IMR-90 (cell line): ENCODE results near the gene ZFHX3. TPM values are rescaled to one million over a fixed set of nuclear protein-coding genes. Genes with fewer than 3 reads are reported as not detected.

Experiments
- ATAC-seq: fragments of 200-7000 bp; cut with Tn5 transposase; 2 replicates; pipeline ENCODE4 v1.9.1; 2020; ENCODE audit warnings: low read depth, mild to moderate bottlenecking, moderate library complexity
- BruUV-seq: library from RNA; stranded (reverse); fragments of 400-500 nt; replicated peaks from 2 replicates; lab custom pipeline; 2021; lab: Mats Ljungman, UMichigan
- CTCF ChIA-PET: fragments of 300-600 bp; formaldehyde crosslinking; extraction: SDS; loops from one replicate; lab custom pipeline; 2021; ENCODE audit warnings: antibody characterized with exemption; lab: Yijun Ruan, JAX
- POLR2A ChIA-PET: fragments of 300-600 bp; sonication (Branson Sonifier 250); formaldehyde crosslinking; loops from one replicate; lab custom pipeline; 2022; ENCODE audit warnings: antibody characterized with exemption; ENCODE audit not compliant: unreplicated experiment; lab: Charles Lee
- DNase-seq: peaks from one replicate; pipeline ENCODE4 v3.0.0; 2013
- H2AFZ ChIP-seq: replicated peaks from 2 replicates; pipeline ENCODE3; 2013; ENCODE audit warnings: low read length, mild to moderate bottlenecking; ENCODE audit not compliant: poor library complexity
- H2AK5ac ChIP-seq: 2 replicates; pipeline ENCODE4 v1.6.1; 2013; ENCODE audit warnings: low read depth, low read length, inconsistent platforms
- H2AK9ac ChIP-seq: replicated peaks from 2 replicates; pipeline ENCODE3; 2013; ENCODE audit warnings: mild to moderate bottlenecking, low read depth, low read length, moderate library complexity; ENCODE audit not compliant: poor library complexity
- H2BK120ac ChIP-seq: 2 replicates; pipeline ENCODE4 v1.6.1; 2013; ENCODE audit warnings: low read depth, low read length, inconsistent platforms
- H2BK15ac ChIP-seq: 3 replicates; pipeline ENCODE4 v1.6.1; 2013; ENCODE audit warnings: low read depth, low read length, inconsistent platforms
- H2BK20ac ChIP-seq: 2 replicates; pipeline ENCODE4 v1.6.1; 2013; ENCODE audit warnings: low read depth, mild to moderate bottlenecking, inconsistent platforms, low read length, moderate library complexity
- H2BK5ac ChIP-seq: 2 replicates; pipeline ENCODE4 v1.6.1; 2013; ENCODE audit warnings: mild to moderate bottlenecking, low read depth, low read length, inconsistent platforms; ENCODE audit not compliant: poor library complexity, severe bottlenecking
- H3K14ac ChIP-seq: replicated peaks from 2 replicates; pipeline ENCODE4 v1.6.1; 2013; ENCODE audit warnings: low read depth, low read length, inconsistent platforms
- H3K18ac ChIP-seq: 2 replicates; pipeline ENCODE4 v1.6.1; 2013; ENCODE audit warnings: low read depth, low read length, control low read depth
- H3K23ac ChIP-seq: 2 replicates; pipeline ENCODE4 v1.6.1; 2013; ENCODE audit warnings: low read depth, low read length, inconsistent platforms
- H3K27ac ChIP-seq: 2 replicates; pipeline ENCODE4 v1.5.1; 2013; ENCODE audit warnings: mild to moderate bottlenecking, control low read depth, low read length; ENCODE audit not compliant: insufficient read depth
- H3K27me3 ChIP-seq: 2 replicates; pipeline ENCODE4 v1.6.1; 2013; ENCODE audit warnings: low read length; ENCODE audit not compliant: control insufficient read depth, insufficient read depth
- H3K36me3 ChIP-seq: 2 replicates; pipeline ENCODE4 v1.6.1; 2013; ENCODE audit warnings: low read length, mixed read lengths; ENCODE audit not compliant: control insufficient read depth, insufficient read depth
- H3K4ac ChIP-seq: 2 replicates; pipeline ENCODE4 v1.6.1; 2013; ENCODE audit warnings: low read depth, low read length, inconsistent platforms
- H3K4me1 ChIP-seq: 2 replicates; pipeline ENCODE4 v1.6.1; 2013; ENCODE audit warnings: low read length, mixed read lengths; ENCODE audit not compliant: control insufficient read depth, insufficient read depth
- H3K4me2 ChIP-seq: 2 replicates; pipeline ENCODE4 v1.6.1; 2013; ENCODE audit warnings: low read depth, mild to moderate bottlenecking, control low read depth, low read length, moderate library complexity
- H3K4me3 ChIP-seq: 2 replicates; pipeline ENCODE4 v1.5.1; 2013; ENCODE audit warnings: low read depth, mild to moderate bottlenecking, control low read depth, low read length, moderate library complexity; ENCODE audit not compliant: insufficient read depth
- H3K56ac ChIP-seq: 2 replicates; pipeline ENCODE4 v1.6.1; 2013; ENCODE audit warnings: low read length, inconsistent platforms; ENCODE audit not compliant: insufficient read depth; ENCODE audit errors: extremely low read depth
- H3K79me1 ChIP-seq, 2 experiments: 2 replicates each; pipeline ENCODE4 v1.6.1; 2013; ENCODE audit warnings: low read length in 2 of 2, inconsistent platforms in 1 of 2, low read depth in 1 of 2
- H3K9ac ChIP-seq: 2 replicates; pipeline ENCODE4 v1.6.1; 2013; ENCODE audit warnings: low read depth, low read length, control low read depth
- H3K9me1 ChIP-seq: 2 replicates; pipeline ENCODE4 v1.6.1; 2013; ENCODE audit warnings: low read length, inconsistent platforms; ENCODE audit not compliant: insufficient read depth
- H3K9me3 ChIP-seq: 2 replicates; pipeline ENCODE4 v1.6.1; 2013; ENCODE audit warnings: low read length; ENCODE audit not compliant: control insufficient read depth, insufficient read depth
- H4K20me1 ChIP-seq: 2 replicates; pipeline ENCODE4 v1.6.1; 2013; ENCODE audit warnings: low read length, inconsistent platforms; ENCODE audit not compliant: insufficient read depth
- H4K5ac ChIP-seq: 2 replicates; pipeline ENCODE4 v1.6.1; 2013; ENCODE audit warnings: mild to moderate bottlenecking, low read depth, low read length, control low read depth
- H4K8ac ChIP-seq, 2 experiments: 2 replicates each; pipeline ENCODE4 v1.6.1; 2013; ENCODE audit warnings: low read depth in 2 of 2, low read length in 2 of 2, control low read depth in 1 of 2, inconsistent platforms in 1 of 2
- H4K91ac ChIP-seq: 2 replicates; pipeline ENCODE4 v1.6.1; 2013; ENCODE audit warnings: low read depth, low read length, inconsistent platforms; ENCODE audit not compliant: insufficient read depth
- CHD1 ChIP-seq: IDR thresholded peaks from 2 replicates; pipeline ENCODE4 v1.6.1; 2012; ENCODE audit warnings: low read depth, low read length, improper control_type of control experiment
- ELK1 ChIP-seq: fragments of 150-350 bp; IDR thresholded peaks from 2 replicates; pipeline ENCODE4 v1.6.1; 2016; ENCODE audit warnings: low read depth, mild to moderate bottlenecking, low read length, moderate library complexity, borderline replicate concordance
- FOS ChIP-seq: fragments of 150-350 bp; IDR thresholded peaks from 2 replicates; pipeline ENCODE4 v1.6.1; 2016; ENCODE audit warnings: low read depth, low read length
- MXI1 ChIP-seq: IDR thresholded peaks from 2 replicates; pipeline ENCODE4 v1.6.1; 2012; ENCODE audit warnings: low read depth, mild to moderate bottlenecking, low read length, moderate library complexity, borderline replicate concordance
- NFE2L2 ChIP-seq: fragments of 150-350 bp; IDR thresholded peaks from 2 replicates; pipeline ENCODE4 v1.6.1; 2016; ENCODE audit warnings: low read depth, mild to moderate bottlenecking, low read length
- POLR2A ChIP-seq: IDR thresholded peaks from 2 replicates; pipeline ENCODE4 v1.6.1; 2012; ENCODE audit warnings: mild to moderate bottlenecking, low read depth, low read length
- RCOR1 ChIP-seq: IDR thresholded peaks from 2 replicates; pipeline ENCODE4 v1.6.1; 2012; ENCODE audit warnings: mild to moderate bottlenecking, low read length, improper control_type of control experiment; ENCODE audit not compliant: insufficient replicate concordance
- RFX5 ChIP-seq: IDR thresholded peaks from 2 replicates; pipeline ENCODE4 v1.8.0; 2012; ENCODE audit warnings: low read depth, mild to moderate bottlenecking, low read length, moderate library complexity
- SMC3 ChIP-seq: fragments of 150-350 bp; IDR thresholded peaks from 2 replicates; pipeline ENCODE4 v1.6.1; 2016; ENCODE audit warnings: low read depth, mild to moderate bottlenecking, antibody characterized with exemption, low read length, moderate library complexity
- WGBS, 2 experiments: methylation state at CpG; one replicate each; pipeline versions ENCODE4 v1.1.5 to v1.1.7; 2013; ENCODE audit warnings: missing lambda C conversion rate in 2 of 2; ENCODE audit not compliant: insufficient read length in 1 of 2; ENCODE audit errors: extremely low coverage in 2 of 2; 5-methylcytosine and 5-hydroxymethylcytosine counted together
- dilution Hi-C: fragments of 300-500 bp; cut with HindIII; formaldehyde crosslinking; loops from one replicate; pipeline ENCODE4 v1.14.3; 2018; ENCODE audit warnings: low sequenced_read_pairs; ENCODE audit not compliant: unreplicated experiment
- in situ Hi-C: fragments of 300-500 bp; cut with MboI; formaldehyde crosslinking; loops from 3 replicates; pipeline ENCODE4 v1.14.3; 2019; ENCODE audit warnings: low sequenced_read_pairs, inconsistent platforms, mixed read lengths
- intact Hi-C: fragments of 100-400 bp; cut with micrococcal nuclease; formaldehyde crosslinking; loops from 2 replicates; pipeline ENCODE4 v1.10.0; 2022
- polyA plus RNA-seq, 3 experiments: library from polyadenylated mRNA; depleted of rRNA; stranded (reverse); fragments of >200 nt; gene quantifications; 2 replicates each; pipeline ENCODE4 v1.2.3, GENCODE V29; 2012; ENCODE audit warnings: low replicate concordance in 1 of 3
- total RNA-seq: library from RNA; depleted of rRNA; stranded (reverse); fragments of >200 nt; gene quantifications from 2 replicates; pipeline ENCODE4 v1.2.3, GENCODE V29; 2012

Gene ZFHX3
- total and polyA plus RNA-seq, 2 of the 4 experiments (the other 2 are of a cell fraction) = 1.4 to 1.7 TPM

- TF ChIP-seq NFE2L2 = no peak
Observed at GRCh38 chr16:72891291-72892227, 156.4 kb downstream of the ZFHX3 start (continued).

GRCh38 chr16:72890587-72890986, 157.3 kb downstream of the ZFHX3 start:
- no peak for DNase-seq
- H3K56ac ChIP-seq = no peak overlapping the region
- no peak overlapping the region for H3K9ac ChIP-seq
- no peak overlapping the region for H3K4me3 ChIP-seq
- H2BK120ac ChIP-seq = no peak overlapping the region
- H4K5ac ChIP-seq = no peak overlapping the region
- no peak for ATAC-seq
- dilution Hi-C loops (no loop called here), in situ Hi-C loops (no loop called here), intact Hi-C loops (no loop called here)
- H3K27me3 ChIP-seq = no peaks in the 10 kb centered on the region
- no peak overlapping the region for H3K27ac ChIP-seq
- no peak for TF ChIP-seq ELK1
- no peak for TF ChIP-seq NFE2L2
- TF ChIP-seq SMC3 = no peak
- no peak for TF ChIP-seq CHD1
- TF ChIP-seq RCOR1 = no peak
- no peak for TF ChIP-seq MXI1
- TF ChIP-seq RFX5 = no peak
- no peak for TF ChIP-seq FOS
- TF ChIP-seq POLR2A = no peak
- H3K23ac ChIP-seq = no peak overlapping the region
- no peak overlapping the region for H3K14ac ChIP-seq
- no peak overlapping the region for H2AK5ac ChIP-seq
- H3K36me3 ChIP-seq = peaks cover 32% of the 10 kb centered on the region
- H2AK9ac ChIP-seq = no peak overlapping the region
- peaks cover 15 to 33% of the 10 kb centered on the region in 2 experiments for H3K79me1 ChIP-seq
- peaks cover 7% of the 10 kb centered on the region for H3K9me1 ChIP-seq
- peaks cover 4% of the 10 kb centered on the region for H3K4me1 ChIP-seq
- ChIA-PET POLR2A (no interaction called here), CTCF (no interaction called here)
- no peak overlapping the region for H2BK15ac ChIP-seq
- H3K9me3 ChIP-seq = no peaks in the 10 kb centered on the region
- H4K91ac ChIP-seq = no peak overlapping the region
- no peak overlapping the region for H2AFZ ChIP-seq
- no peaks in the 10 kb centered on the region for H4K20me1 ChIP-seq
- H3K4me2 ChIP-seq = no peak overlapping the region
- no peak overlapping the region for H3K4ac ChIP-seq
- no peak overlapping the region for H4K8ac ChIP-seq
- H2BK20ac ChIP-seq = no peak overlapping the region
- no TSS peak for BruUV-seq
- WGBS, 2 experiments = no CpG with 5 or more reads among the region's 3 CpGs
- H3K18ac ChIP-seq = no peak overlapping the region
- no peak overlapping the region for H2BK5ac ChIP-seq
